Esophagus (tissue), 2 donors: ENCODE data around the gene LAMP1. TPM values are rescaled to one million over a fixed set of nuclear protein-coding genes. Genes with fewer than 3 reads are reported as not detected.

ENCODE experiments used
- H3K27ac ChIP-seq, 2 donors: one replicate each; pipeline ENCODE4 v1.5.1; 2013; ENCODE audit warnings: low read depth in 2 of 2, mild to moderate bottlenecking in 2 of 2, inconsistent platforms in 1 of 2, low read length in 1 of 2, moderate library complexity in 1 of 2
- H3K27me3 ChIP-seq, 2 donors: one replicate each; pipeline ENCODE4 v1.6.1; 2013; ENCODE audit warnings: low read length in 2 of 2, control low read depth in 1 of 2, mild to moderate bottlenecking in 1 of 2; ENCODE audit not compliant: insufficient read depth in 2 of 2, control insufficient read depth in 1 of 2
- H3K36me3 ChIP-seq, 2 donors: one replicate each; pipeline ENCODE4 v1.6.1; 2013; ENCODE audit warnings: low read length in 1 of 2; ENCODE audit not compliant: control insufficient read depth in 2 of 2, insufficient read depth in 2 of 2
- H3K4me1 ChIP-seq, 2 donors: one replicate each; pipeline ENCODE4 v1.6.1; 2013; ENCODE audit warnings: low read length in 1 of 2; ENCODE audit not compliant: control insufficient read depth in 2 of 2, insufficient read depth in 2 of 2
- H3K4me3 ChIP-seq, 2 donors: one replicate each; pipeline ENCODE4 v1.5.1; 2013; ENCODE audit warnings: low read length in 2 of 2, mild to moderate bottlenecking in 2 of 2, low read depth in 1 of 2, moderate library complexity in 1 of 2
- H3K9me3 ChIP-seq, 2 donors: one replicate each; pipeline ENCODE4 v1.6.1; 2013; ENCODE audit warnings: mild to moderate bottlenecking in 2 of 2, low read depth in 1 of 2, low read length in 1 of 2, moderate library complexity in 1 of 2; ENCODE audit not compliant: control insufficient read depth in 2 of 2, insufficient read depth in 1 of 2
- WGBS, 2 donors: extraction: QIAGEN DNeasy Blood & Tissue Kit; methylation state at CpG; one replicate each; pipeline ENCODE4 v1.1.7; 2013; 5-methylcytosine and 5-hydroxymethylcytosine counted together
- polyA plus RNA-seq, 2 donors: library from polyadenylated mRNA; stranded (reverse); fragments of 200-250 nt; gene quantifications; one replicate each; pipeline ENCODE4 v1.2.3, GENCODE V29; 2013
- donor health status: healthy with polysubstance abuse.
- donor health status: Bipolar disorder and iron deficiency.

LAMP1 gene
- polyA plus RNA-seq, 2 donors, result 45.5 to 71.5 TPM

GRCh38 chr13:113293686-113294085, 3.4 kb upstream of the LAMP1 start:
- H3K4me1 ChIP-seq, result peaks cover 2% of the 10 kb centered on the region in 2 donors
- 82 to 83% methylated on average over 9 of the region's 9 CpGs for WGBS, 2 donors

GRCh38 chr13:113295776-113296175, 1.3 kb upstream of the LAMP1 start:
- Histone ChIP-seq H3K9me3 (no peaks in the 10 kb centered on the region), H3K36me3 (no peaks in the 10 kb centered on the region), H3K27ac (no peak overlapping the region), H3K4me3 (no peak overlapping the region), H3K4me1 (no peaks in the 10 kb centered on the region), H3K27me3 (no peaks in the 10 kb centered on the region)
- 86 to 93% methylated on average over 6 of the region's 6 CpGs for WGBS, 2 donors

More at GRCh38 chr13:113293686-113294085, 3.4 kb upstream of the LAMP1 start:
- H3K27ac ChIP-seq, result no peak overlapping the region
- H3K4me3 ChIP-seq, result no peak overlapping the region
- no peaks in the 10 kb centered on the region for H3K9me3 ChIP-seq
- H3K27me3 ChIP-seq, result no peaks in the 10 kb centered on the region
- no peaks in the 10 kb centered on the region for H3K36me3 ChIP-seq

DNA sequence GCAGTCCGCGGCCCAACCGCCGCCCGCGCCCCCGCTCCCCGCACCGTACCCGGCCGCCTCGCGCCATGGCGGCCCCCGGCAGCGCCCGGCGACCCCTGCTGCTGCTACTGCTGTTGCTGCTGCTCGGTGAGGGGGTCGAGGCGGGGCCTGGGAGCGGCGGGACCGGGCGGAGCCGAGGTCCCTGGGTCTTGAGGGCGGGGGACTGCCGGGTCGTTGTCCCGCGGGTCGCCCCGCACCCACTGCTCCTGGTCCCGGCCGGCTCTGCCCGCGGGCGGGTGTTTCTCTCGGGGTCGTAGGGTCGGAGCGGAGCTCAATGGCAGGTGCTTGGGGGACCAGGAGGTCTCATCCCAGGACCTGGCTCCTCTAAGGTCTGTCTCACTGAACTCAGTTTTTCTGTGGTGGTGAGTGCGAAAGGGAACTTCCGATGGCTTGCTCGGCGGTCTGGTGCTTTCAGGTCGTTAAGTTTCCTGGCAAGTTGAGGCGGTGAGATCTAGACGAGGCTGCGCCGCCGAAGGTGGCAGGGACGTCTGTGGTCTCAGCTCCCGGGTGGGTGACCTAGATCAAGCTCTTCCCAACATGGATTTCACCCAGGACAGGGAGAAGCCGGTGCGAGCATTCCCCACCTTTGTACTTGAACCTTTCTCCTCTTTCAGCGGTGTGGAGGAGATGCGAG, 467 bp downstream of the LAMP1 start:
- peak overlapping the region; percentile 84 to 98 for H3K4me3 ChIP-seq
- H3K9me3 ChIP-seq, result no peaks in the 10 kb centered on the region
- peak overlapping the region; percentile 86 to 94 for H3K27ac ChIP-seq
- H3K27me3 ChIP-seq, result no peaks in the 10 kb centered on the region
- no peaks in the 10 kb centered on the region for H3K4me1 ChIP-seq
- H3K36me3 ChIP-seq, result no peaks in the 10 kb centered on the region
- WGBS, 2 donors, result 0 to 1% methylated on average over 47 to 58 of the region's 58 CpGs

DNA sequence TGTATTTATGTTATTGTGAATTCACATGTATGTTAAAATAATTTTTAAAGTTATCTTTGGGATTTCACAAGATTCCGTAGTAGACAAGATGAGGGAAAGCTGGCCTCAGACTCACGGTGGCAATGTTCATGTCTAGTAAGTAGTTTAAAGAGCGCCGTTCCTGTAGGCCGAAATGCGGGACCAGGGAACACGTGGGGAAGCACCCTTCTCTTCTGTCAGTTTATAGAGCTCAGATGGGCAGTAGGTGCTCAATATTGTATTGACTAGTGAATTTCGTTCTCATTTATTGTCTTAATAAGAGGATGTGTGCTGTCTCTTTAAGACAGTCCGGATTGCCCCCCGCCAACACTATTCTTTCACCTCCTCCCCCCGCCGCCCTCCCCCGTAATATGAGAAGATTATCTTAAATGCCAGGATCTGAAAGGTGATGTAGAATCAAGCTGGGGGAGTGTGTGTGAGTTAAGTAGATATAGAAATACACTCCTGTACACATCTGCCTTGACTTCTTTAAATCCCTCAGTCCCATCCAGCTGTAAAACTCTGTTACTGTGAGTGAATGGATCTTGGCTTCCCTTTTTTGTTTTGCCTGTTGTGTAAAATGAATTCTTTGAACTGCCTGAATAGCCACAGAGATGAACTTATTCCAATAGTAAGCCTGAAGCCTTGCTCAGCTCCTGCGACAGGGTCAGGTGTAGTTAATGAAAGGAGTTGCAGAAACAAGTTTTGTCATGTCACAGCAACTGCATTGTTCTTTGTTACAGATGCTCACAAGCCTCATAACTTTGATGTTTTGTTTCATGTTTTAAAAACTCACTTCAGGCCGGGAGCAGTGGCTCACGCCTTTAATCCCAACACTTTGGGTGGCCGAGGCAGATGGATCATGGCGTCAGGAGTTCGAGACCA, 1.3 kb downstream of the LAMP1 start:
- no peaks in the 10 kb centered on the region for H3K9me3 ChIP-seq
- peak overlapping the region; percentile 84 to 98 for H3K4me3 ChIP-seq
- 23 to 27% methylated on average over 19 of the region's 19 CpGs for WGBS, 2 donors
- H3K27me3 ChIP-seq, result no peaks in the 10 kb centered on the region
- H3K4me1 ChIP-seq, result peaks cover 0 to 3% of the 10 kb centered on the region in 2 donors
- no peaks in the 10 kb centered on the region for H3K36me3 ChIP-seq
- peak overlapping the region; percentile 86 to 94 for H3K27ac ChIP-seq

DNA sequence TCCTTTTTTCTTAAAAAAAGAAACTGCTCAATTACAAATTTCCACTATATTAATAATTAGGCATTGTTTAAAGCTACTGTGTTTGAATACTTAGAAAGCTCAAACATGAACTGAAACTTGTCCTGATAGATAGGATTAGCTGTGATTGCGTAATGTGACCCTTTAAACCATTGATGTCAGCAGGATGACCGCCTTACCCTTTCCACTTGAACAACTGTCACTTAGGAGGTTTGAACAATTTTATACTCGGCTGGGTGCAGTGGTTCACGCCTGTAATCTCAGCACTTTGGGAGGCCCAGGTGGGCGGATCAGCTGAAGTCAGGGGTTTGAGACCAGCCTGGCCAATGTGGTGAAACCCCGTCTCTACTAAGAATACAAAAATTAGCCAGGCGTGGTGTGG, 2.9 kb downstream of the LAMP1 start:
- no peaks in the 10 kb centered on the region for H3K27me3 ChIP-seq
- peaks cover 0 to 5% of the 10 kb centered on the region in 2 donors for H3K4me1 ChIP-seq
- no peaks in the 10 kb centered on the region for H3K36me3 ChIP-seq
- no peak overlapping the region for H3K27ac ChIP-seq
- WGBS, 2 donors, result 79 to 81% methylated on average over 7 of the region's 7 CpGs
- no peaks in the 10 kb centered on the region for H3K9me3 ChIP-seq
- no peak overlapping the region for H3K4me3 ChIP-seq

DNA sequence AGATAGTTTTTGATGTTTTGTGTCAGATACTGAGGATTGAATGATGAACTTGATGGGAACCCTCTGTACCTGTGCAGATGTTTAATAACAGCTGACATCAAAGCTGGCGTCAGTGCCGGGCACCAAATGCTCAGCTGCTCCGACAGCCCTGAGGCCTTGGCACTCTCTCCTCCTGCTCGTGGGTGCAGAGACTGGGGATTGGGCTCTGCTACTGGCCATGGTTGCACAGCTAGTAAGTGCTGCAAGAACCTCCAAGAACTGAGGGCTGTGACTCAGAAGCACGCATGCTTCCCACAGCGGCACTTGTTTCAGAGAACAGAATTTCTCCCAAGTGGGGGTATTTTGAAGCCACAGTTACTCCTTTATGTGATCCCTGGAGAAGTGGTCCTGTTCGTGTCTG, 5.9 kb downstream of the LAMP1 start:
- Histone ChIP-seq H3K27me3 (no peaks in the 10 kb centered on the region), H3K9me3 (no peaks in the 10 kb centered on the region), H3K4me3 (no peak overlapping the region), H3K4me1 (peaks cover 3 to 5% of the 10 kb centered on the region in 2 donors), H3K36me3 (no peaks in the 10 kb centered on the region), H3K27ac (no peak overlapping the region)
- whole genome bisulfite sequencing, 2 donors, result 61 to 67% methylated on average over 7 of the region's 7 CpGs

GRCh38 chr13:113304121-113304520, 7.1 kb downstream of the LAMP1 start:
- Histone ChIP-seq H3K27me3 (no peaks in the 10 kb centered on the region), H3K4me3 (no peak overlapping the region), H3K27ac (no peak overlapping the region), H3K36me3 (no peaks in the 10 kb centered on the region), H3K9me3 (no peaks in the 10 kb centered on the region), H3K4me1 (peaks cover 3 to 5% of the 10 kb centered on the region in 2 donors)
- 75 to 76% methylated on average over 7 of the region's 7 CpGs for WGBS, 2 donors

GRCh38 chr13:113305208-113305607, 8.2 kb downstream of the LAMP1 start:
- 40 to 45% methylated on average over 7 of the region's 7 CpGs for WGBS, 2 donors
- Histone ChIP-seq H3K27me3 (no peaks in the 10 kb centered on the region), H3K36me3 (peaks cover 0 to 2% of the 10 kb centered on the region in 2 donors), H3K9me3 (no peaks in the 10 kb centered on the region), H3K4me3 (no peak overlapping the region), H3K27ac (peak overlapping the region; percentile 24 to 40), H3K4me1 (peaks cover 3 to 5% of the 10 kb centered on the region in 2 donors)

- Histone ChIP-seq H3K27ac (no peak overlapping the region), H3K4me1 (peaks cover 3 to 5% of the 10 kb centered on the region in 2 donors), H3K27me3 (no peaks in the 10 kb centered on the region), H3K9me3 (no peaks in the 10 kb centered on the region), H3K36me3 (peaks cover 2 to 16% of the 10 kb centered on the region in 2 donors), H3K4me3 (no peak overlapping the region)
Observed at GRCh38 chr13:113307491-113307890, 10.5 kb downstream of the LAMP1 start.
